Brain microvascular endothelial cell (primary cell): ENCODE measurements around the gene PRRT1.

Experiments used
- DNase-seq: peaks from one replicate; pipeline ENCODE4 v3.0.0-alpha.2; 2020
- H3K27ac ChIP-seq: fragments of 250-450 bp; sonication (Bioruptor Pico); 2 replicates; pipeline ENCODE4 v1.5.1; 2020; ENCODE audit warnings: mild to moderate bottlenecking, moderate library complexity
- H3K27me3 ChIP-seq: fragments of 250-450 bp; sonication (Bioruptor Pico); replicated peaks from 2 replicates; pipeline ENCODE4 v1.5.1; 2020; ENCODE audit warnings: mild to moderate bottlenecking
- H3K36me3 ChIP-seq: fragments of 250-450 bp; sonication (Bioruptor Pico); replicated peaks from 2 replicates; pipeline ENCODE4 v1.5.1; 2020; ENCODE audit warnings: mild to moderate bottlenecking
- H3K4me3 ChIP-seq: 2 replicates; pipeline ENCODE4 v1.5.1; 2011; ENCODE audit warnings: low read depth, mild to moderate bottlenecking, control low read depth, low read length, moderate library complexity
- in situ Hi-C: cut with HindIII; loops from 2 replicates; pipeline ENCODE4 v1.10.0; 2017; ENCODE audit warnings: low sequenced_read_pairs, low pct_ligation_motif_present
- TF ChIP-seq, protein P1 (sequence below): IDR thresholded peaks from 2 replicates; pipeline ENCODE4 v1.5.1; 2011; ENCODE audit warnings: low read depth, mild to moderate bottlenecking, moderate library complexity, low read length, control low read depth, inconsistent platforms; ENCODE audit errors: missing control alignments

Gene PRRT1

DNA sequence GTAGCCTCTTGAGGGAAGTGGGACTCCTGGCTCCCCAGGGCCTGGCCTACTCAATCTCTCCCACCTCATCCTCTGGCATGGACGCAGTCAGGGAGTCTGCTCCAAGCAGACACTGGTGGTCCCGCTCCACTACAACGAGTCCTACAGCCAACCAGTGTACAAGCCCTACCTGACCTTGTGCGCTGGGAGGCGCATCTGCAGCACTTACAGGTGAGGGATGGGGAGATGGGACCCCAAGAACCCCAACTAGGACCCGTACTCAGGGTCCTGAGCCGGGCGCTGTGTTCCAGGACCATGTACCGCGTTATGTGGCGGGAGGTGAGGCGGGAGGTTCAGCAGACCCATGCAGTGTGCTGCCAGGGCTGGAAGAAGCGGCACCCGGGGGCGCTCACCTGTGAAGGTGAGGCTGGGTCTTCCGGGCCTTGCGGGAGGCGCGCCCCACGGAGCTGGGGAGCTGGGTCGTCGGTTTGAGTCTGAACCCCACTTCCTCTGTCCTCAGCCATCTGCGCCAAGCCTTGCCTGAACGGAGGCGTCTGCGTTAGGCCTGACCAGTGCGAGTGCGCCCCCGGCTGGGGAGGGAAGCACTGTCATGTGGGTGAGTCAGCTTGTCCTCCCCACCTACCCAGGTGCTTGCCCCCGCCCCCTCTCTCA is 14.8 kb upstream of the PRRT1 start:
- H3K36me3 ChIP-seq, result peaks cover 45% of the 10 kb centered on the region

DNA sequence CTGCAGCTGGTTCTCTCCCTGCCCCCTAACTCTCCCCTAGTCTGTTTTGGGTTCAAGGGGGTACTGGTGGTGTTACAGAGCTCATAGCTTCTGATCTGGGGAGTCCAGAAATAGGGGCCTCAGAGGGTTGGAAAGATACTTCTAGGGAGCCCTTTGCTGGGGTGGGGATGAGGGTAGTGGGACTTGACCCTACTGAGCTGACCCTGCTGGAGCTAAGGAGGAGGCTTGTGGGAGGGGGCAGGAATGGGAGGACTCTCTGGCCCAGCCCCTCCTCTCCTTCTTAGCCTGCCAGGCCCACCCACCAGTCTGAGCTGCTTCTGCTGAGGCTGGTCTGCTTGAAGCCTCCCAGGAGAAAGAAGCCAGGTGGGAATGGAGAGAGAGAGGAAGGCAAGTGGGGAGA is 12.6 kb upstream of the PRRT1 start, which contains the start of gene EGFL8:
TSS of gene EGFL8 (plus strand) at position 301 of the 400 bp plus-strand sequence. CDS start 1,571 bp downstream, outside the sequence.
- Histone ChIP-seq H3K27ac (no peak within 1 kb of the TSS), H3K27me3 (no peaks in the 10 kb centered on the region), H3K4me3 (no peak within 1 kb of the TSS), H3K36me3 (peaks cover 30% of the 10 kb centered on the region)
- TF ChIP-seq, protein P1, sequence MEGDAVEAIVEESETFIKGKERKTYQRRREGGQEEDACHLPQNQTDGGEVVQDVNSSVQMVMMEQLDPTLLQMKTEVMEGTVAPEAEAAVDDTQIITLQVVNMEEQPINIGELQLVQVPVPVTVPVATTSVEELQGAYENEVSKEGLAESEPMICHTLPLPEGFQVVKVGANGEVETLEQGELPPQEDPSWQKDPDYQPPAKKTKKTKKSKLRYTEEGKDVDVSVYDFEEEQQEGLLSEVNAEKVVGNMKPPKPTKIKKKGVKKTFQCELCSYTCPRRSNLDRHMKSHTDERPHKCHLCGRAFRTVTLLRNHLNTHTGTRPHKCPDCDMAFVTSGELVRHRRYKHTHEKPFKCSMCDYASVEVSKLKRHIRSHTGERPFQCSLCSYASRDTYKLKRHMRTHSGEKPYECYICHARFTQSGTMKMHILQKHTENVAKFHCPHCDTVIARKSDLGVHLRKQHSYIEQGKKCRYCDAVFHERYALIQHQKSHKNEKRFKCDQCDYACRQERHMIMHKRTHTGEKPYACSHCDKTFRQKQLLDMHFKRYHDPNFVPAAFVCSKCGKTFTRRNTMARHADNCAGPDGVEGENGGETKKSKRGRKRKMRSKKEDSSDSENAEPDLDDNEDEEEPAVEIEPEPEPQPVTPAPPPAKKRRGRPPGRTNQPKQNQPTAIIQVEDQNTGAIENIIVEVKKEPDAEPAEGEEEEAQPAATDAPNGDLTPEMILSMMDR, result no peak
- in situ Hi-C loops, result no loop called here
- DNase-seq, result no peak

More for the DNA sequence above, 14.8 kb upstream of the PRRT1 start:
- Histone ChIP-seq H3K4me3 (no peak overlapping the region), H3K27ac (no peak overlapping the region), H3K27me3 (no peaks in the 10 kb centered on the region)
- TF ChIP-seq, protein P1, result peak; percentile 49
- no peak for DNase-seq
- in situ Hi-C loops, result no loop called here

DNA sequence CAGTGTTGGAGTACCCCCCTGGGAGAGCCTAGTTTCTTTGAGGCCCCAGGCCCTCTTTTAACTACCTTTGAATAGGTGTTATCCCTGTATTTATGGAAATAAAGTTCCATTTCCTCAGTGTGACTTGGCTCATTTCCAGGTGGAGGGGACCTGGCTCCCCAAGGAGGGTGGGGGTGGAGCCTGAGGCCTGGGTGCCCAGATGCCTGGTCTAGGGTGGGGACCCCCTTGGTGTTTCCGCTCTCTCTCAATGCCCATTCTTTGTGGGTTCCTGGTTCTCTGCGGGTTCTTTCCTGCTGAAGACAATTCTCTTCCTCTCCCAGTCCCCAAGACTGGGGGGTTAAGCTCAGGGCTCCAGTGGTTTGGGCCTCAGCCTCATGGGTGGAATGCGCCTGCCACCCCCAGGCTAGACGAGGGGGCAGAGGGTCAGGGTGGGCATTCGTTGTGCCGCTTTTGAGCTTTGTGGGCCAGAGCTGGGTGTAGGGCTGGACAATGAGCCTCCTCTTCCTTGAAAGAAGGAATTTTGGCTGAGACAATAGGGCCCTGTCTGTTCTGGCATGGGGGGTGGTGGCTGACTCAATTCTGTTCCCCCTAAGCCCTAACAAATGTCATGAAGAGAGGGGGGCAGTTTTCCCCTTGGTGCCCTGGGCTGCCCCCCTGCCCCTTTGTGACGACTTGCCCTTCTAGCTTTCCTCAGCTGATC is 12.0 kb upstream of the PRRT1 start:
- TF ChIP-seq, protein P1, result no peak
- Histone ChIP-seq H3K27me3 (no peaks in the 10 kb centered on the region), H3K4me3 (no peak overlapping the region), H3K36me3 (peaks cover 25% of the 10 kb centered on the region), H3K27ac (no peak overlapping the region)
- no peak for DNase-seq
- in situ Hi-C loops, result no loop called here

DNA sequence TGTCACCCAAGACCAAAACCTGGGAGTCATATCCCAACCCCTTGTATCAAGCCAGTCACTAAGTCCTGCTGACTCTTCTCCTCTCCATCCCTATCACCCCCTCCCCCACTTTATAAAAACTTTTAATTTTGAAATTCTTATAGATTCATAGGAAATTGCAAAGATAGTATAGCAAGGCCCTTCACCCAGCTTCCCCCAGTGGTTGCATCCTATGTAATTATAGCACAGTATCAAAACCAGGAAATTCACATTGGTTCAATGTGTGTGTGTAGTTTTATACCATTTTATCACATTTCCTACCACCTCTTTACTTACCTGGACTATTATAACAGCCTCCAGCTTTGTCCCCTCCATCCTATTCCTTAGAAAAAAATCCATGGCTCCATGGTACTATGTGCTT is 6.3 kb upstream of the PRRT1 start:
- DNase-seq, result no peak
- H3K4me3 ChIP-seq, result no peak overlapping the region
- TF ChIP-seq, protein P1, result no peak
- no peaks in the 10 kb centered on the region for H3K27me3 ChIP-seq
- no peak overlapping the region for H3K27ac ChIP-seq
- H3K36me3 ChIP-seq, result peaks cover 12% of the 10 kb centered on the region
- in situ Hi-C loops, result no loop called here

DNA sequence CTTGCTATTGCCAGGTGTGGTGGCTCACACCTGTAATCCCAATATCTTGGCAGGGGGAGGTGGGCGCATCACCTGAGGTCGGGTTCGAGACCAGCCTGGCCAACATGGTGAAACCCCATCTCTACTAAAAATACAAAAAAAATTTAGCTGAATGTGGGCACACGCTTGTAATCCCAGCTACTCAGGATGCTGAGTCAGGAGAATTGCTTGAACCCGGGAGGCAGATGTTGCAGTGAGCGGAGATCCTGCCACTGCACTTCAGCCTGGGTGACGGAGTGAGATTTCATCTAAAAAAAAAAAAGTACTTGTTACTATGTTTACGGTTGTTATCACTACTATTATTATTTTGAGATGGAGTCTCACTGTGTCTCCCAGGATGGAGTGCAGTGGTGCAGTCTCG is 5.2 kb upstream of the PRRT1 start:
- Histone ChIP-seq H3K36me3 (peaks cover 9% of the 10 kb centered on the region), H3K27me3 (no peaks in the 10 kb centered on the region), H3K4me3 (no peak overlapping the region), H3K27ac (no peak overlapping the region)
- DNase-seq, result no peak
- TF ChIP-seq, protein P1, result no peak
- in situ Hi-C loops, result no loop called here
